Measurements from ENCODE around the gene SCNN1B.

SCNN1B gene

GRCh38 chr16:23351360-23351759, 49.3 kb downstream of the SCNN1B start:
- no peak overlapping the region for H3K4me2 ChIP-seq (ENCODE audit: low read length)
- TF ChIP-seq CTCF (IDR thresholded peaks at IDR 0.05), result no peak
- H2AFZ ChIP-seq, result no peak overlapping the region
- H3K27me3 ChIP-seq (ENCODE audit: control insufficient read depth, insufficient read depth, low read length), result no peaks in the 10 kb centered on the region
- no peaks in the 10 kb centered on the region for H3K9me3 ChIP-seq (ENCODE audit: control insufficient read depth, low read length)
- no peak overlapping the region for H3K27ac ChIP-seq
- H3K4me3 ChIP-seq (ENCODE audit: low read depth, low read length), result no peak overlapping the region
- no peaks in the 10 kb centered on the region for H3K4me1 ChIP-seq
- H3K9ac ChIP-seq, result no peak overlapping the region
- no peaks in the 10 kb centered on the region for H3K36me3 ChIP-seq (ENCODE audit: control insufficient read depth, insufficient read depth, low read length)
- H3K79me2 ChIP-seq, result no peaks in the 10 kb centered on the region

GRCh38 chr16:23353440-23353839, 51.3 kb downstream of the SCNN1B start:
- no peak overlapping the region for H3K27ac ChIP-seq
- H3K9ac ChIP-seq, result no peak overlapping the region
- H3K4me2 ChIP-seq (ENCODE audit: low read length), result no peak overlapping the region
- H3K79me2 ChIP-seq, result no peaks in the 10 kb centered on the region
- no peaks in the 10 kb centered on the region for H3K27me3 ChIP-seq (ENCODE audit: control insufficient read depth, insufficient read depth, low read length)
- no peaks in the 10 kb centered on the region for H3K4me1 ChIP-seq
- H3K4me3 ChIP-seq (ENCODE audit: low read depth, low read length), result no peak overlapping the region
- H3K36me3 ChIP-seq (ENCODE audit: control insufficient read depth, insufficient read depth, low read length), result no peaks in the 10 kb centered on the region
- TF ChIP-seq CTCF (IDR thresholded peaks at IDR 0.05), result no peak
- no peak overlapping the region for H2AFZ ChIP-seq
- H3K9me3 ChIP-seq (ENCODE audit: control insufficient read depth, low read length), result no peaks in the 10 kb centered on the region

GRCh38 chr16:23354246-23354645, 52.1 kb downstream of the SCNN1B start:
- H3K27ac ChIP-seq, result no peak overlapping the region
- no peak for TF ChIP-seq CTCF (IDR thresholded peaks at IDR 0.05)
- H3K79me2 ChIP-seq, result no peaks in the 10 kb centered on the region
- H3K9me3 ChIP-seq (ENCODE audit: control insufficient read depth, low read length), result no peaks in the 10 kb centered on the region
- H3K36me3 ChIP-seq (ENCODE audit: control insufficient read depth, insufficient read depth, low read length), result no peaks in the 10 kb centered on the region
- H3K4me1 ChIP-seq, result no peaks in the 10 kb centered on the region
- no peak overlapping the region for H3K4me2 ChIP-seq (ENCODE audit: low read length)
- H3K4me3 ChIP-seq (ENCODE audit: low read depth, low read length), result no peak overlapping the region
- H2AFZ ChIP-seq, result no peak overlapping the region
- no peak overlapping the region for H3K9ac ChIP-seq
- no peaks in the 10 kb centered on the region for H3K27me3 ChIP-seq (ENCODE audit: control insufficient read depth, insufficient read depth, low read length)

GRCh38 chr16:23355106-23355670, 53.1 kb downstream of the SCNN1B start:
- H3K4me2 ChIP-seq (ENCODE audit: low read length), result no peak overlapping the region
- no peaks in the 10 kb centered on the region for H3K27me3 ChIP-seq (ENCODE audit: control insufficient read depth, insufficient read depth, low read length)
- H2AFZ ChIP-seq, result no peak overlapping the region
- H3K36me3 ChIP-seq (ENCODE audit: control insufficient read depth, insufficient read depth, low read length), result no peaks in the 10 kb centered on the region
- no peaks in the 10 kb centered on the region for H3K9me3 ChIP-seq (ENCODE audit: control insufficient read depth, low read length)
- H3K9ac ChIP-seq, result no peak overlapping the region
- no peak overlapping the region for H3K4me3 ChIP-seq (ENCODE audit: low read depth, low read length)
- no peaks in the 10 kb centered on the region for H3K79me2 ChIP-seq
- H3K27ac ChIP-seq, result no peak overlapping the region
- no peaks in the 10 kb centered on the region for H3K4me1 ChIP-seq
- TF ChIP-seq CTCF (IDR thresholded peaks at IDR 0.05), result no peak

- TF ChIP-seq CTCF (IDR thresholded peaks at IDR 0.05), result no peak
- no peaks in the 10 kb centered on the region for H3K4me1 ChIP-seq
Observed at GRCh38 chr16:23356941-23357340, 54.8 kb downstream of the SCNN1B start.

More at GRCh38 chr16:23356941-23357340, 54.8 kb downstream of the SCNN1B start:
- no peak overlapping the region for H3K27ac ChIP-seq
- no peaks in the 10 kb centered on the region for H3K79me2 ChIP-seq
- H3K4me3 ChIP-seq (ENCODE audit: low read depth, low read length), result no peak overlapping the region
- no peaks in the 10 kb centered on the region for H3K36me3 ChIP-seq (ENCODE audit: control insufficient read depth, insufficient read depth, low read length)
- H3K9me3 ChIP-seq (ENCODE audit: control insufficient read depth, low read length), result no peaks in the 10 kb centered on the region
- H3K9ac ChIP-seq, result no peak overlapping the region
- no peaks in the 10 kb centered on the region for H3K27me3 ChIP-seq (ENCODE audit: control insufficient read depth, insufficient read depth, low read length)
- no peak overlapping the region for H3K4me2 ChIP-seq (ENCODE audit: low read length)
- no peak overlapping the region for H2AFZ ChIP-seq
